Measurements from ENCODE around the gene PPP1R2B.
"Not testable (repeated sequence)": the region's sequence is repeated elsewhere in the genome, so short reads cannot be mapped to it uniquely, and the experiment has no call there.

PPP1R2B gene

DNA sequence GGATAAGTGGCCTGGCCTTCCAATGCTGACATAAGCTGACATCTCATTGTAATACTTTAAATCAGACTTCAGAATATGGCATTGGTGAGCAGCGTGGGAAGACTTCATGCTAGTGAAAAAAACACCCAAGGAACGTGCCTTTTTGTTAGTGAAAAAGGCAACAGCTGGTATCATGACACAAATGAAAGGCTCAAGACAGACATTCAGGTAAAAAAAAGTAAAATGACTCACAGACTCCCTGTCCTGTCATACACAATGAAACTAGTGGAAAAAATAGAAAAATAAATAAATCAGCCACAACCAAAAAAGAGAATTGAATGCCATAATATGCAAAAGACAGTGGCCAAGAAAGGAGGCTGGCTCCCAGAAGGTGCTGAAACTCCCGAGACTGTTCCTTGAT is 24.4 kb upstream of the PPP1R2B start:
- Histone ChIP-seq H3K27me3 (ENCODE audit: control insufficient read depth in 2 of 2, insufficient read depth in 2 of 2, low read length in 2 of 2) (no peaks in the 10 kb centered on the region), H3K27ac (ENCODE audit: low read depth in 2 of 2, low read length in 2 of 2) (no peak overlapping the region), H3K9ac (ENCODE audit: low read depth in 1 of 2, low read length in 2 of 2) (no peak overlapping the region), H3K4me1 (ENCODE audit: control insufficient read depth in 2 of 2, insufficient read depth in 2 of 2, low read length in 2 of 2) (no peaks in the 10 kb centered on the region), H3K4me3 (ENCODE audit: low read length in 2 of 2) (no peak overlapping the region), H3K9me3 (ENCODE audit: control insufficient read depth in 2 of 2, low read length in 2 of 2) (no peaks in the 10 kb centered on the region), H3K36me3 (ENCODE audit: control insufficient read depth in 2 of 2, insufficient read depth in 2 of 2, low read length in 2 of 2) (no peaks in the 10 kb centered on the region)

DNA sequence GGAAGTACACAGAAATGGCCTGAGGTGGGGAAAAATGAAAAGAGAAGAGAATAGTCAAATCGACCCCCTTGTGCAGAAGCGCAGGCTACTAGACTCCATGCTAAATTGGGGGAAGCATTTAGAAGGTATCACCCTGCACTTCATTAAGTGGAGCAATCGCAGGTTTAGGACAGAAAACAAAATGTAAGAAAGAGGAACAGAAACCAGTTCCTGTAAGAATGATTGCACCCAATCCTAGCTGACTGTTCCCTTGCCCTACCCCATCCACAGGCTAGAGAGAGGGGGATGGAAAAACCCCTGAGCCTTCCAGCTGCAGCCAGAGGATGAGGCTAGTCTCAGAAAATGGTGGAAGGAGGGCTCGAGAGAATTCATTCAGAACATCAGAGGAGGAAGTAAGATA is 23.9 kb upstream of the PPP1R2B start:
- H3K27me3 ChIP-seq (ENCODE audit: control insufficient read depth in 2 of 2, insufficient read depth in 2 of 2, low read length in 2 of 2), result no peaks in the 10 kb centered on the region
- H3K27ac ChIP-seq (ENCODE audit: low read depth in 2 of 2, low read length in 2 of 2), result no peak overlapping the region
- H3K36me3 ChIP-seq (ENCODE audit: control insufficient read depth in 2 of 2, insufficient read depth in 2 of 2, low read length in 2 of 2), result no peaks in the 10 kb centered on the region
- H3K4me1 ChIP-seq (ENCODE audit: control insufficient read depth in 2 of 2, insufficient read depth in 2 of 2, low read length in 2 of 2), result no peaks in the 10 kb centered on the region
- no peaks in the 10 kb centered on the region for H3K9me3 ChIP-seq (ENCODE audit: control insufficient read depth in 2 of 2, low read length in 2 of 2)
- no peak overlapping the region for H3K4me3 ChIP-seq (ENCODE audit: low read length in 2 of 2)
- H3K9ac ChIP-seq (ENCODE audit: low read depth in 1 of 2, low read length in 2 of 2), result no peak overlapping the region

GRCh38 chr5:156834916-156835315 is 15.2 kb upstream of the PPP1R2B start:
- no peaks in the 10 kb centered on the region for H3K36me3 ChIP-seq (ENCODE audit: control insufficient read depth in 2 of 2, insufficient read depth in 2 of 2, low read length in 2 of 2)
- no peak overlapping the region for H3K4me3 ChIP-seq (ENCODE audit: low read length in 2 of 2)
- no peak overlapping the region for H3K9ac ChIP-seq (ENCODE audit: low read depth in 1 of 2, low read length in 2 of 2)
- no peaks in the 10 kb centered on the region for H3K27me3 ChIP-seq (ENCODE audit: control insufficient read depth in 2 of 2, insufficient read depth in 2 of 2, low read length in 2 of 2)
- H3K27ac ChIP-seq (ENCODE audit: low read depth in 2 of 2, low read length in 2 of 2), result no peak overlapping the region
- H3K4me1 ChIP-seq (ENCODE audit: control insufficient read depth in 2 of 2, insufficient read depth in 2 of 2, low read length in 2 of 2), result no peaks in the 10 kb centered on the region
- H3K9me3 ChIP-seq (ENCODE audit: control insufficient read depth in 2 of 2, low read length in 2 of 2), result no peaks in the 10 kb centered on the region

DNA sequence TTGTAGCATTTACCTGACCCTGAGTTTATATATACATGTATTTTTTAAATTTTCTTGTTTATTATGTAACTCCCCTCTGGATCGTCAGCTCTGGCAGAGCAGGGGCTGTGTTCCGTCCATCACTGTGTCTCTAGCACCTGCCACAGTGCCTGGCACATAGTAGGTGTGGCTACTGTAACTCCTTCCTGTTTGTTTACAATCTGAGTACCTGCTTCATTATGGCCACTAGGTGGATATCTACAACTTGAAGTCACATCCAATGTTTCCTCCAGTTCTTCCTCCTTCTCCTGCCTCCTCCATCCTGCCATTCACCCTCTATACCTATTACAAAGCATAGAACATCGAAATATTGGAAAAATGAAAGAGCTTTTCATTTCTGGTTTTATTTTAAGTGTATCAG is 14.2 kb upstream of the PPP1R2B start:
- Histone ChIP-seq H3K27me3 (ENCODE audit: control insufficient read depth in 2 of 2, insufficient read depth in 2 of 2, low read length in 2 of 2) (peaks cover 0 to 2% of the 10 kb centered on the region in 2 donors), H3K27ac (ENCODE audit: low read depth in 2 of 2, low read length in 2 of 2) (no peak overlapping the region), H3K36me3 (ENCODE audit: control insufficient read depth in 2 of 2, insufficient read depth in 2 of 2, low read length in 2 of 2) (no peaks in the 10 kb centered on the region), H3K4me3 (ENCODE audit: low read length in 2 of 2) (no peak overlapping the region), H3K9ac (ENCODE audit: low read depth in 1 of 2, low read length in 2 of 2) (no peak overlapping the region), H3K4me1 (ENCODE audit: control insufficient read depth in 2 of 2, insufficient read depth in 2 of 2, low read length in 2 of 2) (no peaks in the 10 kb centered on the region), H3K9me3 (ENCODE audit: control insufficient read depth in 2 of 2, low read length in 2 of 2) (no peaks in the 10 kb centered on the region)

GRCh38 chr5:156836846-156837245 is 13.2 kb upstream of the PPP1R2B start:
- no peak overlapping the region for H3K4me3 ChIP-seq (ENCODE audit: low read length in 2 of 2)
- no peaks in the 10 kb centered on the region for H3K36me3 ChIP-seq (ENCODE audit: control insufficient read depth in 2 of 2, insufficient read depth in 2 of 2, low read length in 2 of 2)
- H3K27ac ChIP-seq (ENCODE audit: low read depth in 2 of 2, low read length in 2 of 2), result no peak overlapping the region
- no peaks in the 10 kb centered on the region for H3K9me3 ChIP-seq (ENCODE audit: control insufficient read depth in 2 of 2, low read length in 2 of 2)
- H3K9ac ChIP-seq (ENCODE audit: low read depth in 1 of 2, low read length in 2 of 2), result no peak overlapping the region
- H3K4me1 ChIP-seq (ENCODE audit: control insufficient read depth in 2 of 2, insufficient read depth in 2 of 2, low read length in 2 of 2), result no peaks in the 10 kb centered on the region
- H3K27me3 ChIP-seq (ENCODE audit: control insufficient read depth in 2 of 2, insufficient read depth in 2 of 2, low read length in 2 of 2), result peaks cover 0 to 2% of the 10 kb centered on the region in 2 donors

GRCh38 chr5:156838961-156839360 is 11.1 kb upstream of the PPP1R2B start:
- H3K27ac ChIP-seq (ENCODE audit: low read depth in 2 of 2, low read length in 2 of 2), result no peak overlapping the region
- H3K4me1 ChIP-seq (ENCODE audit: control insufficient read depth in 2 of 2, insufficient read depth in 2 of 2, low read length in 2 of 2), result no peaks in the 10 kb centered on the region
- H3K9ac ChIP-seq (ENCODE audit: low read depth in 1 of 2, low read length in 2 of 2), result no peak overlapping the region
- no peaks in the 10 kb centered on the region for H3K9me3 ChIP-seq (ENCODE audit: control insufficient read depth in 2 of 2, low read length in 2 of 2)
- no peak overlapping the region for H3K4me3 ChIP-seq (ENCODE audit: low read length in 2 of 2)
- peaks cover 0 to 2% of the 10 kb centered on the region in 2 donors for H3K27me3 ChIP-seq (ENCODE audit: control insufficient read depth in 2 of 2, insufficient read depth in 2 of 2, low read length in 2 of 2)
- no peaks in the 10 kb centered on the region for H3K36me3 ChIP-seq (ENCODE audit: control insufficient read depth in 2 of 2, insufficient read depth in 2 of 2, low read length in 2 of 2)

DNA sequence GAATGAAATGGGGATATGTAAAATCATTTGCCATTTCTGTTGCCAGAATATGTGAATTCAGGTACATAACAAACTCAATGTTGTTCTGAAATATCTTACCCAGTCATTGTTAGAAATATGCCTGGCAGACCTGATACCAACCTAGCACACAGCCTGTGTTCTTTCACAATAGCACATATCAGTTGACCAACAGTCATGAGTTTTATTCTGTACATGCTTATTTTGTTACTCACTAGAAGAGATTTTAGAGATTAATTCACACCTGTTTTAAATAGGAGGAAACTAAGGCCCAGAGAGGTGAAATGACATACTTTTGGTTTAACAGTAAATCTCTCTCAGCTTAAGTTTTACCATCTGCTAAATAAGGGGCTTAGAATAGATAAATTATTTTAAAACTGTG is 8.4 kb upstream of the PPP1R2B start:
- H3K27me3 ChIP-seq (ENCODE audit: control insufficient read depth in 2 of 2, insufficient read depth in 2 of 2, low read length in 2 of 2), result peaks cover 0 to 2% of the 10 kb centered on the region in 2 donors
- H3K9ac ChIP-seq (ENCODE audit: low read depth in 1 of 2, low read length in 2 of 2), result no peak overlapping the region
- no peaks in the 10 kb centered on the region for H3K4me1 ChIP-seq (ENCODE audit: control insufficient read depth in 2 of 2, insufficient read depth in 2 of 2, low read length in 2 of 2)
- H3K27ac ChIP-seq (ENCODE audit: low read depth in 2 of 2, low read length in 2 of 2), result no peak overlapping the region
- H3K36me3 ChIP-seq (ENCODE audit: control insufficient read depth in 2 of 2, insufficient read depth in 2 of 2, low read length in 2 of 2), result no peaks in the 10 kb centered on the region
- H3K4me3 ChIP-seq (ENCODE audit: low read length in 2 of 2), result no peak overlapping the region
- no peaks in the 10 kb centered on the region for H3K9me3 ChIP-seq (ENCODE audit: control insufficient read depth in 2 of 2, low read length in 2 of 2)

- H3K27ac ChIP-seq (ENCODE audit: low read depth in 2 of 2, low read length in 2 of 2), result no peak overlapping the region
- no peak overlapping the region for H3K4me3 ChIP-seq (ENCODE audit: low read length in 2 of 2)
- H3K36me3 ChIP-seq (ENCODE audit: control insufficient read depth in 2 of 2, insufficient read depth in 2 of 2, low read length in 2 of 2), result no peaks in the 10 kb centered on the region
- no peak overlapping the region for H3K9ac ChIP-seq (ENCODE audit: low read depth in 1 of 2, low read length in 2 of 2)
- no peaks in the 10 kb centered on the region for H3K27me3 ChIP-seq (ENCODE audit: control insufficient read depth in 2 of 2, insufficient read depth in 2 of 2, low read length in 2 of 2)
- H3K9me3 ChIP-seq (ENCODE audit: control insufficient read depth in 2 of 2, low read length in 2 of 2), result no peaks in the 10 kb centered on the region
- H3K4me1 ChIP-seq (ENCODE audit: control insufficient read depth in 2 of 2, insufficient read depth in 2 of 2, low read length in 2 of 2), result no peaks in the 10 kb centered on the region
These were observed 3.2 kb upstream of the PPP1R2B start for GRCh38 chr5:156846914-156847313.

DNA sequence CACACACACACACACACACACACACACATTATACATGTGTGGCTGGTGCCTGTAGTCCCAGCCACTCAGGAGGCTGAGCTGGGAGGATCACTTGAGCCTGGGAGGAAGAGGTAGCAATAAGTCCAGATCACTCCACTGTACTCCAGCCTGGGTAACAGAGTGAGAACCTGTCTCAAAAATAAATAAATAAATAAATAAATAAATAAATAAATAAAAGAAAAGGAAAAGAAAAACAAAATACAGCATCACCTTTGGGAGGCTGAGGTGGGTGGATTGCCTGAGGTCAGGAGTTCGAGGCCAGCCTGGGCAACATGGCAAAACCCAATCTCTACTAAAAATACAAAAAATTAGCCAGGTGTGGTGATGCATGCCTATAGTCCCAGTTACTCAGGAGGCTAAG is 1.6 kb upstream of the PPP1R2B start:
- H3K9me3 ChIP-seq (ENCODE audit: control insufficient read depth in 2 of 2, low read length in 2 of 2); H3K4me3 ChIP-seq (ENCODE audit: low read length in 2 of 2); H3K27ac ChIP-seq (ENCODE audit: low read depth in 2 of 2, low read length in 2 of 2); H3K27me3 ChIP-seq (ENCODE audit: control insufficient read depth in 2 of 2, insufficient read depth in 2 of 2, low read length in 2 of 2); H3K36me3 ChIP-seq (ENCODE audit: control insufficient read depth in 2 of 2, insufficient read depth in 2 of 2, low read length in 2 of 2); H3K9ac ChIP-seq (ENCODE audit: low read depth in 1 of 2, low read length in 2 of 2); H3K4me1 ChIP-seq (ENCODE audit: control insufficient read depth in 2 of 2, insufficient read depth in 2 of 2, low read length in 2 of 2): not testable (repeated sequence)

GRCh38 chr5:156851880-156852279 is 1.8 kb downstream of the PPP1R2B start:
- no peaks in the 10 kb centered on the region for H3K36me3 ChIP-seq (ENCODE audit: control insufficient read depth in 2 of 2, insufficient read depth in 2 of 2, low read length in 2 of 2)
- H3K4me3 ChIP-seq (ENCODE audit: low read length in 2 of 2), result no peak overlapping the region
- no peak overlapping the region for H3K27ac ChIP-seq (ENCODE audit: low read depth in 2 of 2, low read length in 2 of 2)
- H3K4me1 ChIP-seq (ENCODE audit: control insufficient read depth in 2 of 2, insufficient read depth in 2 of 2, low read length in 2 of 2), result no peaks in the 10 kb centered on the region
- no peaks in the 10 kb centered on the region for H3K9me3 ChIP-seq (ENCODE audit: control insufficient read depth in 2 of 2, low read length in 2 of 2)
- no peak overlapping the region for H3K9ac ChIP-seq (ENCODE audit: low read depth in 1 of 2, low read length in 2 of 2)
- H3K27me3 ChIP-seq (ENCODE audit: control insufficient read depth in 2 of 2, insufficient read depth in 2 of 2, low read length in 2 of 2), result no peaks in the 10 kb centered on the region

DNA sequence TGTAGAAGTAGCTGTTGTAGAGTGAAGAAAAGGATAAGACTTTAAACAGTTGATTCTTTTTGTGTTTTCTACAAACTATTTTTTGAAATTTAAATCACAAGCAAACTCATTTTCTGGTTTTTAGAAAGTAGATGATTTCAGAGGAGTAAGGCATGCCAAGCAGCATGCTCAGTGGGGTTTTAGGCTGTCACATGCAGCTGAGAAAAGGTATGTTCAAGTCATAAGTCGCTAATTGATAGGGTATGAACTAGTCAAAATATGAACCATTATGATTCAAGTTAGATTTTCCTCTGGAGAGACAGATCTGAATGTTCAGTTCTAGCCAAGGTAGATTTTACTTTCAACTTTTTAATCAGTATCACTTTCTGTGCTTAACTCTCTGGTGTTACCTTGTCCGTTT is 3.0 kb downstream of the PPP1R2B start:
- not testable (repeated sequence) for H3K27ac ChIP-seq (ENCODE audit: low read depth in 2 of 2, low read length in 2 of 2); H3K9me3 ChIP-seq (ENCODE audit: control insufficient read depth in 2 of 2, low read length in 2 of 2); H3K27me3 ChIP-seq (ENCODE audit: control insufficient read depth in 2 of 2, insufficient read depth in 2 of 2, low read length in 2 of 2); H3K36me3 ChIP-seq (ENCODE audit: control insufficient read depth in 2 of 2, insufficient read depth in 2 of 2, low read length in 2 of 2); H3K4me1 ChIP-seq (ENCODE audit: control insufficient read depth in 2 of 2, insufficient read depth in 2 of 2, low read length in 2 of 2); H3K4me3 ChIP-seq (ENCODE audit: low read length in 2 of 2); H3K9ac ChIP-seq (ENCODE audit: low read depth in 1 of 2, low read length in 2 of 2)

All from mucosa of rectum (tissue), 2 donors.